Stimulated activated CD4-positive, alpha-beta T cell treated with anti-CD3 and anti-CD28 coated beads, Interleukin-1b, Interleukin-23, amount 100 ng/mL, for 24 hours (primary cell): ENCODE data around the gene COQ8A.

Source experiments
- DNase-seq, 4 experiments: peaks; one replicate each; pipeline ENCODE4 v3.0.0-alpha.2; 2020; ENCODE audit warnings: low read depth in 4 of 4, low spot score in 1 of 4

The COQ8A gene

DNA sequence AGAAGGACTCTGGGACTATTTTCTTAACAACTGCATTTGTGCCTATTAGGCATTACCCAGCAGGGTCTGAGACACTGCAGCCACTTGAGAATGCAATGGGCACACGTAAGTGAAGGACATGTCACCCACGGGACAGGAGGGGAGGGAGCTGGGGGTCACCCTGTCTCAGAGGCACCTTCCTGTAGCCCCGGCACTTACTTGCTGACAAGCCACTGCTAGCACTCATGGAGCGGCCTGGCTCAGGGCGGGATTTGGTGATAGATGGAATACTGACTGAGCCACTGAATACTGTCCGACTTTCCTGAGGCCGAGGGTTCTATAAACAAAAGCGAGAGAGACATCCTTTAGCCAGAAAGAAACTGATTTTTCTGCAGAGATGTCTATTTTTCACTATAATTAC lies 64.7 kb downstream of the COQ8A start:
- DNase-seq = no peak

DNA sequence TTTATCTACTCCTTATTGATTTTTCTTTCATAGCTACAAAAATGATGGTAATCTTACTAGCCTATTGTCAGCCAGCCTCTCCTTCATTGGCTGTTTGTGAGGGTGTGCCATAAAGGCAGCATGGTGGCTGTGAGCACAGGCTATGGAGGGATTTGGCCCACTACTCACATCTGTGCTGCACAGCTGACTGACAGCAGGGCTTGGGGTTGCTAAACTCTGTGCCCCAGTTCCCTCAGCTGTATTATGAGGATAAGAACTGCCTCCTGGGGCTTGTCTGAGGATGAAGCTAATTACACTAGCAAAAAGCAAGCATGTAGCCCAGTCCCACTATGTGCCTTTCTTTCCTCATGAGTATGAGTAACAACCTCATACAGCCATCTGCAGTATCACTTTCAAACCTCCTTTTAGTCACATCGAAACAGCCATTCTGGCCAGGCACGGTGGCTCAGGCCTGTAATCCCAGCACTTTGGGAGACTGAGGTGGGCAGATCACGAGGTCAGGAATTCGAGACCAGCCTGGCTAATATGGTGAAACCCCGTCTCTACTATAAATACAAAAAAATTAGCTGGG lies 66.2 kb downstream of the COQ8A start:
- DNase-seq = no peak

DNA sequence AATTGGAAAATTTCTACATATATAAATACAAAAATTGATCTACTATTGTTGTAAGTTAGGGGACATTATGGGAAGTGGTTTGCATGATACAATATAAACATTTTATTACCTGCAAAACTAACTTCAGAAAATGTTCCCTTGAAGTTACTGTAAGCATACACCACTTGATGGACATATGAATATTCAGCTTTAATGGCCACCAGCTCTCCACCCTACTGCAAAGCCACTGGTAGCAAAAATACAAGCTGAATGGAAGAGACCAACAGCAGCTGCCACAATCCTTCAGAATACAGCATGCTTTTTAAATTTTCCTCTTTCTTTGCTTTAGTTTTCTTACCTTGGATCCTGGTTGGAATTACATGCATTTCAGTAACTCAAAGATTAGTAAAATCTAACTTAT lies 69.8 kb downstream of the COQ8A start:
- no peak for DNase-seq

DNA sequence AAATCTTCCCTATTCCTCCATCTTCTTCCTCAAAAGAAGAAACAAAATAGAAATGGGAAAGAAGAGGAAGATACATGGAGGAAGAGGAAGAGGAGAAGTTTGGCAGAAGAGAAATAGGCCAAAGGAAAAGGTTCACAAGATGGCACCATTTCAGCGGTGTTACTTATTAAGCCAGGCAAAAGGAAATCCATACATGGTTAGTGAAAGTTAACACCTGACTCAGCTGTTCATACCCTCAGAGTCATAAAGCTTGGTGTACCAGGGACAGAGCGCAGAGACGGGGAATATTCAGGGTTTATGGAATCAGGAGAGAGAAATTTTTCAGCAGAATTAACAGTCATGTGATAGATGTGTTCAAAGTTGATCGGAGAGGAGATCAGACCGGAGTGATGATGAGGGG lies 70.6 kb downstream of the COQ8A start:
- no peak for DNase-seq

DNA sequence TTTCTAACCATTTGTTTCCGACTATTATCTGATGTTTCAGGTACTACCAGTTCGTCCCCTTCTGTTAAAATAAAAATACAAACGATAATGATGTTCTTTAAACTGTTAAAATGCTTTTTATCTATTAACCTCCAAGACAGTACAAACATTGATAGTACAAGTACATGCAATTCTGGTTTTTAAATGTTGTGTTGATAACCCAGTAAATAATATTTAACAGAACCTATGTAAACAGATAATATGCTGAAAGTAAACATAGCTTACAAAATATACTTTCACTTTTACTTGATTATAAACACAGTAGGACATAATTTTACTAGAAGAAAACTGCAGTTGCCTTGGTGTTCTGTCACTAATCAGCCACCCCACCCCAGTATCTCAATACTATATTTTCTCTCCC lies 76.9 kb downstream of the COQ8A start:
- no peak for DNase-seq

DNA sequence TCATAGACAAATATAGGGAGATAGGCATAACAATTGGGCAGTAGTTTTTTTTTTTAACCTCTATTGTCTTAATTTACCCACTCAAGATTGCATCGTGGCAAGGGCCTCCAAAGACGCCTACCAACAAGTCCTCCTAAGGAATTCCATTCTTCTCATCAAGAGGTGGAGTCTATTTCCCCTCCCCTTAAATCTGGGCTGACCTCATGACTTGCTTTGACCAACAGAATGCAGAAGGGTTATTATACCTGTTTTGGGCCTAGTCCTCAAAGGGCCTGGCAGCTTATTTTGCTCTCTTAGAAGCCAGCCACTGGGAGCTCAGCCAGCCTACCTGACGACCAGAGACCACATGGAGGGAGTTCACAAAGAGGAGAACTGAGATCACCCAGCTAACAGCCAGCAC lies 92.3 kb downstream of the COQ8A start:
- no peak for DNase-seq

DNA sequence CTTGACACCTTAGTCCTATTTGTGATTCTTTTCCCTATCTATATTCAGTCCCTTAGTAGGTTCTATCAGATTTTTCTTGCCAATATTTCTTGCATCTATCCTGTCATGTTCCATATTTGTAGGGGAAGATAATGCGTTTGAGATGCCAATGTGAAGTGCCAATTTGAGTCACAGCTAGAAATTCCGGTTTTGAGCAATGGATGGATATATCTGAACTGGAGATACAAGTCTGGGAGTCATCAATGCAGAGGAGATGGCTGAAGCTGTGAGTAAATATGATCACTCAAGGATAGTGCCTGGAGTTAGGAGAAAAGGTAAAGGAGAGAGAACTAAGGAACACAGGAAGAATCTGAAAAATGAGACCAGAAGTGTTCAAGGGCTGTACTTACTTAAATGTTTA lies 93.8 kb downstream of the COQ8A start:
- DNase-seq = no peak

DNA sequence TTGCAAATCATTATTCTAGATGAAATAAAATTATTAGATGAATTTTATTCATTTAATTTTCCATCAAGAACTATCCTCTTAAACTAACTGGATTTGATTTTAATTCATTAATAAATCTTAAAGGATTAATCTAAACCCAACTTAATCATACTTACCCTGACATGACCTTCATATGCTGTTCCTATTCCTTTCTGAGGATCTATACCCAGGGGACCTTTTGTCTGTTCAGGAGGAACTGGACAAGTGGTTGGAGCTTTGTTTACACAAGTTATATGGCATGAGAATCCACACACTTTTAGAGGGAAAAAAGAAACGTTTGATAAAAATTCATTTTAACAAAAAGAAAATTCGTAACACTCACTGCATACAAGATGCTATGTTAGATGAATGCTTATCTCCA lies 95.2 kb downstream of the COQ8A start:
- no peak for DNase-seq

DNA sequence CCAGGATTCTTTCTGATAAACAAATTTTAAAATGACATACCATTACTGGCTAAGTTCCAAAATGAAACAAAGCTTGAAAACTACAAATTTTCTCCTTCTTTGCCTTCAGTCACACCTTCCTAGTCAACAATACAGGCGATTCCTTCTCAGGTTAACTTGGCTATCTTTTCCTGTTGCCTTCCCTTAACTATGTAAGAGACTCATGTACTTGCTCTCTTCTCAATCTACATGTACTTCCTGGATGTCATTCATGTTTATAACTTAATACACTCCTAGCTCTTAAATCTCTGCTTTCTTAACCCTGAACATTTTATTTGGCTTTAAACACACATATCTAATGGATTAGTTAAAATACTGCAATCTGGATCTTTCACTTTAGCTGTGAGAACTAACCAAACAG lies 97.0 kb downstream of the COQ8A start:
- DNase-seq = no peak
